ENCODE results near the gene SLC44A1. TPM values are rescaled to one million over a fixed set of nuclear protein-coding genes. Genes with fewer than 3 reads are reported as not detected.

Gene SLC44A1
- total RNA-seq, 1 donor from 2014 or later: 33.5 TPM

DNA sequence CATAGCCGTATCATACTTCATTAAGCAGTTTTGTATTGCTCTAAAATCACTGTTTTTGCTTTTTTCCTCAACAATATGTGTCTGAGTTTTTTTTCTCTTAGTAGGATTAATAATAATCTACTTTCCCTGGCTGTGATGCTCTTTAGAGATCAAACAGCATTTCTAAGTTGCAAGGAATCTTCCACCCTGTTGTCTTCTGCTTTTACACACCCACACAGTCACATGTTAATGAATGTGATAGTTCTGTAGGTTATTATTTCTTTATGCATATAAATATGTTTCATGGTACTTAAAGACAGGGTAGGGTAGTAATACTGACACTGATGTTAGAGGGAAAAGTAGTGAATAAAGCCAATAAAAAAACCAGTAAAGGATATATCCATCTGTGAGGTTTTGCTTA, 29.3 kb downstream of the SLC44A1 start:
- no peak for DNase-seq

GRCh38 chr9:105275111-105275510, 30.7 kb downstream of the SLC44A1 start:
- DNase-seq: no peak

- DNase-seq: no peak
These were observed 31.5 kb downstream of the SLC44A1 start for GRCh38 chr9:105275938-105276337.

DNA sequence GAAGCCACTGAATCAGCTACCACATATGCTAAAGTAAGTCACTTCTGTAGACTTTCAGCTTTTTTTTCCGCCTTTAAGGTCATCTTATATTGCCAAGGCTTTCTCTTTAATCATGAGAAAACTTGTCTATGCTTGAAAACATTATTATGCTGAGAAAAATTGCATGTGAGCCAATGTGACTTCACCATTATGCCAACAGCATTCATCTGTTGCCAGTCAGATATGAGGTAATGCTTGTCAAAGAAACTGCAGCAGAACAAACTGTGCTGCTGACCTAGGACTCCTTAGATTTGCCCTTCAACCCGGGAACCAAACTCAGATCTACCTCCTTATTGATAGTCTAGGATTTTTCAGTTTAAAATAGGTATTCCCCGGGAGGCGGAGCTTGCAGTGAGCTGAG, 34.3 kb downstream of the SLC44A1 start:
- DNase-seq: no peak

- no peak for DNase-seq
These were observed 36.2 kb downstream of the SLC44A1 start for GRCh38 chr9:105280691-105281090.

DNA sequence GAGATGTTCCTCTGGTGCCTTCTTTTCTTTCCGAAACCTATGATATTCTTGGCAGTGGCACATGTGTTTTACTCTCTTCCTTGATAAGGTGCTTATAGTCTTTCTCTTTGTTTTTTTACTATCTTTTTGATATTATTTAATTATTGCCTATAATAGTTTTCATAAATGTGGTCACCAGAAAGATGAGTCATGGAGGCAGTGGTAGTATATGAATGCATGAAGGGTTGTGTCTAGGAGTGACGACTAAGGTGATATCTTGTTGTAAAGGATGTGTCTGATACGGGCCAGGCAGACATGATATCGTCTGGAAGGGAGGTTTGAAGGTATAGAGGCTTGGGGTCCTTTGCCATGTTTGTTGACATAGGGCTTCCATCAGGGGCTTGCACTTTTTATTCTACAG, 36.8 kb downstream of the SLC44A1 start:
- no peak for DNase-seq

GRCh38 chr9:105281926-105282325, 37.5 kb downstream of the SLC44A1 start:
- DNase-seq: no peak

GRCh38 chr9:105282870-105283621, 38.6 kb downstream of the SLC44A1 start:
- no peak for DNase-seq

DNA sequence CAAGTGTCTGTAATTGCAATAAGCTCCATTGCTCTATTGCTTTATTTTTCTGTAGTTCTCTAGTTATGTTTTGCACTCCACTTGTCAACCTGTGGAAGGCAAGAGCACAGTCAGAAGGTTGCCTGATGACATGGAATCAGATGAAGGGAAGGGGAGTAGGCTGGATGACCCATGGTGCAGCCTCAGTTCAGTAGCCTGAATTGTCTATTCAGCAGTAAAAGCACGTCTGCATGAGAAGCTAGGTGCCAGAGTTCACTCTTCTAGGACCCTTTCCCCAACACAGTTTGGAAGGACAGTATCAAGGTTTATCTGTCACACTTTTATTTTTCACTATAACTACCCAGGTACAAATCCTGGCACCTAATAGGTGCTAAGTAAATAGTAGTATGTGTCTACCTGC, 39.3 kb downstream of the SLC44A1 start:
- DNase-seq: no peak

- no peak for DNase-seq
These were observed 40.0 kb downstream of the SLC44A1 start for GRCh38 chr9:105284463-105284862.

DNA sequence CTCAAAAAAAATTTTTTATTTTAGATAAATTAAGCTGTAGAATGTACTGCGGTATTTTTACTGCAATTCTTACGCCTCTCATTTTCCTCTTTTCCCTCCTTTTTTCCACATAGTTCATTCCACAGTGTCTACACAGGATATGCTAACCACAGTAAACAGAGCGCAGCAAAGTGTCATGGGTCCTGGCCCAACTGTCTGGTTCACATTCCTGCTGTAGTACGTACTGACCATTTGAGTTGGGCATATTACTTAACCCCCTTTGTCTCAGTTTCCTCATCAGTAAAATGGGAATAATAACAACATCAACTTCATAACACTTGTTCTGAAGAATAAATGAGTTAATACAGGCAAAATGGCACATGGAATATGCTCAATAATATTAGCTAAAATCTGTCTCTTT, 41.6 kb downstream of the SLC44A1 start:
- DNase-seq: no peak

DNA sequence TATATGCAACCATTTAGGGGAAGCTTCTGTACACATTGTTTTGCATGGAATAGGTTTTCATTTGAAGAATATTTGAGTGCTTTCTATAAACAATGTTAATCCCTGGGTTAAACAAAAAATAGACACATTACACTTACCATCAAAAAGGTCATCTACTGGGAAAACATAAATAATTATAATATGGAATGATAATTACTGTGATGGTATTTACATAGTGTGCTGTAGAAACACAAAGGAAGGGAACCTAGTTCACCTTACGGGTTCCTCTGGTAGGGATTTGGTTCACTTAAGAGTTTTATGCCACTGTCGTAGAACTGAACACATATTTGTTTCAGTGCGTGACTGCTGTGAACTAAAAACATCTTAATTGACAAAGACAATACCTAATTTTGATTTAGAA, 44.9 kb downstream of the SLC44A1 start:
- DNase-seq: no peak

DNA sequence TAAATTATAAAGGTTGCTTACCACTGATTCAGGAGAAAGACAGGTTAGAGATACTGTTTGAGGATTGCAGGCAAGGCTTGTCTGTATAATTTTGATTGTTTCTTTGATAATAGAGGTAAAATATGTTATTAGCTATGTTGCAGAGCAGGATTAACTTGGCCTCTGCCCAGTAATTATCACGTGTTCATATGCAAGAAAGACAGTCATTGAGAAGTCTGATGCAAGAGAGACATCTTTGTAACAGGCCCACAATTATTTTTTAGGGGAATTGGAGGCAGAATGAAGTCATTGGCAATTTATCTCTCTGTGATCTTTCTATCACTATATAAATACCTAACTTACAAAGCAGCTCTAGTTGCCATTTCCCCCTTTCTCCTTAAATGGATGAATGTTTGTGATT, 46.0 kb downstream of the SLC44A1 start:
- no peak for DNase-seq

- DNase-seq: no peak
These were observed 46.5 kb downstream of the SLC44A1 start for GRCh38 chr9:105290954-105291353.

GRCh38 chr9:105291422-105291859, 47.0 kb downstream of the SLC44A1 start:
- DNase-seq: no peak

GRCh38 chr9:105291938-105292337, 47.5 kb downstream of the SLC44A1 start:
- no peak for DNase-seq

GRCh38 chr9:105293408-105293807, 49.0 kb downstream of the SLC44A1 start:
- DNase-seq: no peak

DNA sequence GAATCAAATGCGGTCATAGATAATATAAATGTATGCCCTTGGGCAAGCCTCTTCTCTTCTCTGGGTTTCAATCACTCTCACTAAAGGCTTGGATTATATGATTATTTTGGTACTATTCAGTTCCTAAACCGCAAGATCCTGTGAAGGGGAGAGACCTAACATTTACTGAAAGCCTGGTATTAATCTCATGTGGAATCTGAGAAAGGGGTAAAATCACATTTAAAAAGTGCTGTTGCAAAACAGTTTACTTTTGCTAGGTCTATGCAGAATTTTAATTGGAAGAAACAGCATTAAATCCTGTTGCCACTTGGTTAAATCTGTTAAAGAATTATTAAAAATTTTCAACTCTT, 50.7 kb downstream of the SLC44A1 start:
- DNase-seq: no peak

DNA sequence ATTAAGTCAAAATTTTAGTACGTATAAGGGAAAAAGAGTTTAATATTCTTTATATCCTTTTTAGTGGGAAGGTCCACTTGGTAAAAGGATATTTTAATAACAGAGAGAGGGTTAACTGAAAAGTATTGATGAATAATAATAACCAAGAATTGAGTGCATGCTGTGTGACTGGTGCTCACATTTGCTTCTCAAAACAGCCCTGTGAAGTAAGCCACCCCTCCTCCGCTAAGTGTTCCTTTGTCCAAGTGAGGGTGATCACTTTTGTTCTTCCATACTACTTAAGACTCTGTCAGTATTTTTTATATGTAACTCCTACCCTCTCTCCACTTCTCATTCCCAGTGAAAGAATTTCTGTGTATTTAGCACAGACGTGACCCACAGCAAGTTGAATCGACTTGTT, 51.5 kb downstream of the SLC44A1 start:
- no peak for DNase-seq

GRCh38 chr9:105296445-105296844, 52.0 kb downstream of the SLC44A1 start:
- no peak for DNase-seq

DNA sequence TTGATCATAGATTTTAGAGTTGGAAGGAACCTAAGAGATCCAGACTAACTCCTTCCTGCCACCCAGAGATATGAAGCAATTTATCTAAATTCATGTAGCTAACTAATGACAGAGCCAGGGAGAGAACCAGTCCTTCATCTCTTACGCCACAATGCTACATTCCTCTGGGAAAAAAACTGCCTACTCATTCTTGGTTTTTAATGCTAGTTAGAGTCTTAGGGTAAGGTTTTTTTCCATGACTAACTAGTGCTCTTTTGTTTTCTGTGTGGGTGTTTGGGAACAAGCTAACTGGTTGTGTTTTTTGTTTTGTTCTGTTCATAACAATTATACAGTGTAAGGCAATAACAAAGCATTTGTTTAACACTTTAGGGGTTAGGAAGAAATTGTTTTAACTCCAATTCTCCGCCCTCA, 52.4 kb downstream of the SLC44A1 start:
- peak; percentile 44 for DNase-seq

DNA sequence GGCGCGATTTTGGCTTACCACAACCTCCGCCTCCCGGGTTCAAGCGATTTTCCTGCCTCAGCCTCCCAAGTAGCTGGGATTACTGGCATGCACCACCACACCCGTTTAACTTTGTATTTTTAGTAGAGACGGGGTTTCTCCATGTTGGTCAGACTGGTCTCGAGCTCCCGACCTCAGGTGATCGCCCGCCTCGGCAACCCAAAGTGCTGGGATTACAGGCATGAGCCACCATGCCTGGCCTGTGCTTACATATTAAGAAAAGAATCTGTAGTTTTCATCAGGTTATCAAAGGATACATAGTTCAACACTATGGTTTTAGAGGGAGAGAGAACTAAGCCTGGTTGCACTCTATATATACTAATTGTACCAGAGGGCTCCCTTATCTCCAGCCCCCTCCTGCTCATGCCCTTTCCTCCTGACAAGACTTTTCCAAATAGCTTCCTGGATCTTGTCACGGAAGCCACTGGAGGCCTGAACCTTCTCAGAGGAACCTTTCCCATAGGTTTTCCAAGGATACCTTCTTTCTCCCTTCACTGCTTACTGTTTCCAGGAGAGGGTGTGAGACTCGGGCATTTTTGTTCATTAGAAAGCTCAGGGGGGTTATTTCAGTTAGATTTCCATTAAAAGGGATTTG, 53.1 kb downstream of the SLC44A1 start:
- no peak for DNase-seq

GRCh38 chr9:105299190-105299854, 54.9 kb downstream of the SLC44A1 start:
- DNase-seq: no peak

GRCh38 chr9:105302728-105303127, 58.3 kb downstream of the SLC44A1 start:
- DNase-seq: no peak
